SK-N-SH treated with all-trans-retinoic acid at 6 μM for 48 hours (cell line): Measurements from ENCODE around the gene TNPO2.
"Not testable (repeated sequence)": the region's sequence is repeated elsewhere in the genome, so short reads cannot be mapped to it uniquely, and the experiment has no call there.

Source experiments
- ATAC-seq: fragments of 200-7000 bp; cut with Tn5 transposase; 3 replicates; pipeline ENCODE4 v1.9.1; 2020; ENCODE audit warnings: mild to moderate bottlenecking, moderate library complexity
- ARNTL ChIP-seq: fragments of 450-650 bp; formaldehyde crosslinking; IDR thresholded peaks from 2 replicates; pipeline ENCODE4 v1.5.0; 2020; ENCODE audit warnings: low read depth, mild to moderate bottlenecking, moderate library complexity, borderline replicate concordance
- BACH2 ChIP-seq: fragments of 250-450 bp; sonication (Bioruptor Pico); IDR thresholded peaks from 2 replicates; pipeline ENCODE4 v1.9.0; 2021; ENCODE audit warnings: mild to moderate bottlenecking, borderline replicate concordance
- CREB5 ChIP-seq: fragments of 250-450 bp; sonication (Bioruptor Pico); IDR thresholded peaks from 2 replicates; pipeline ENCODE4 v1.5.1; 2020; ENCODE audit warnings: low read depth, mild to moderate bottlenecking, moderate library complexity
- CSRNP3 ChIP-seq: fragments of 250-450 bp; sonication (Bioruptor Pico); IDR thresholded peaks from 2 replicates; pipeline ENCODE4 v1.5.1; 2021; ENCODE audit warnings: mild to moderate bottlenecking, moderate library complexity
- GLIS3 ChIP-seq: fragments of 250-450 bp; sonication (Bioruptor Pico); IDR thresholded peaks from 2 replicates; pipeline ENCODE4 v1.5.0; 2020; ENCODE audit warnings: mild to moderate bottlenecking, moderate library complexity
- ISL1 ChIP-seq: fragments of 250-450 bp; sonication (Bioruptor Pico); IDR thresholded peaks from 2 replicates; pipeline ENCODE4 v2.1.2; 2022; ENCODE audit warnings: mild to moderate bottlenecking, moderate library complexity
- OSR1 ChIP-seq: fragments of 250-450 bp; sonication (Bioruptor Pico); IDR thresholded peaks from 2 replicates; pipeline ENCODE4 v1.8.0; 2022; ENCODE audit warnings: moderate library complexity, mild to moderate bottlenecking, inconsistent platforms
- PATZ1 ChIP-seq: fragments of 250-450 bp; sonication (Bioruptor Pico); IDR thresholded peaks from 2 replicates; pipeline ENCODE4 v1.8.0; 2020; ENCODE audit warnings: mild to moderate bottlenecking, moderate library complexity, borderline replicate concordance
- POU6F1 ChIP-seq: fragments of 250-450 bp; sonication (Bioruptor Pico); IDR thresholded peaks from 2 replicates; pipeline ENCODE4 v1.8.0; 2021; ENCODE audit warnings: low read depth, mild to moderate bottlenecking, moderate library complexity, borderline replicate concordance
- PPARA ChIP-seq: fragments of 250-450 bp; sonication (Bioruptor Pico); IDR thresholded peaks from 2 replicates; pipeline ENCODE4 v1.5.0; 2020; ENCODE audit warnings: mild to moderate bottlenecking, borderline replicate concordance
- RARB ChIP-seq: fragments of 250-450 bp; sonication (Bioruptor Pico); IDR thresholded peaks from 2 replicates; pipeline ENCODE4 v1.8.0; 2021; ENCODE audit warnings: mild to moderate bottlenecking, moderate library complexity
- SNAI2 ChIP-seq: fragments of 250-450 bp; sonication (Bioruptor Pico); IDR thresholded peaks from 2 replicates; pipeline ENCODE4 v1.5.0; 2020; ENCODE audit warnings: mild to moderate bottlenecking, moderate library complexity
- TCF4 ChIP-seq: fragments of 250-450 bp; sonication (Bioruptor Pico); IDR thresholded peaks from 2 replicates; pipeline ENCODE4 v1.8.0; 2021; ENCODE audit warnings: mild to moderate bottlenecking, moderate library complexity, borderline replicate concordance
- TOX ChIP-seq: fragments of 250-450 bp; sonication (Bioruptor Pico); IDR thresholded peaks from 2 replicates; pipeline ENCODE4 v1.8.0; 2021; ENCODE audit warnings: mild to moderate bottlenecking, moderate library complexity, borderline replicate concordance
- TSHZ2 ChIP-seq: fragments of 250-450 bp; sonication (Bioruptor Pico); IDR thresholded peaks from 2 replicates; pipeline ENCODE4 v1.5.0; 2020; ENCODE audit warnings: mild to moderate bottlenecking, moderate library complexity
- ZC3H10 ChIP-seq: fragments of 250-450 bp; sonication (Bioruptor Pico); IDR thresholded peaks from 2 replicates; pipeline ENCODE4 v1.5.1; 2021; ENCODE audit warnings: mild to moderate bottlenecking, moderate library complexity
- ZFP3 ChIP-seq: fragments of 250-450 bp; sonication (Bioruptor Pico); IDR thresholded peaks from 2 replicates; pipeline ENCODE4 v1.5.0; 2020; ENCODE audit warnings: mild to moderate bottlenecking, moderate library complexity
- ZFP30 ChIP-seq: fragments of 450-650 bp; formaldehyde crosslinking; IDR thresholded peaks from 2 replicates; pipeline ENCODE4 v1.5.0; 2022; ENCODE audit warnings: mild to moderate bottlenecking, moderate library complexity
- ZNF565 ChIP-seq: fragments of 450-650 bp; formaldehyde crosslinking; conservative IDR thresholded peaks from 2 replicates; pipeline ENCODE4 v1.5.0; 2020; ENCODE audit warnings: low read depth, mild to moderate bottlenecking, moderate library complexity
- ZNF70 ChIP-seq: fragments of 450-650 bp; formaldehyde crosslinking; IDR thresholded peaks from 2 replicates; pipeline ENCODE4 v1.5.0; 2020; ENCODE audit warnings: mild to moderate bottlenecking, moderate library complexity
- ZNF8 ChIP-seq: fragments of 450-650 bp; formaldehyde crosslinking; IDR thresholded peaks from 2 replicates; pipeline ENCODE4 v1.5.0; 2020; ENCODE audit warnings: mild to moderate bottlenecking, moderate library complexity

Gene TNPO2

GRCh38 chr19:12701596-12702282, 22.0 kb downstream of the TNPO2 start:
- no peak for ATAC-seq
- TF ChIP-seq ISL1 (no peak), TSHZ2 (CRISPR knock-in tag) (no peak), ZNF565 (no peak), ZFP30 (CRISPR knock-in tag) (no peak), ZNF8 (CRISPR knock-in tag) (no peak), ZC3H10 (no peak), GLIS3 (CRISPR knock-in tag) (no peak), PPARA (CRISPR knock-in tag) (no peak), ZFP3 (CRISPR knock-in tag) (no peak), CSRNP3 (no peak), ARNTL (CRISPR knock-in tag) (no peak), CREB5 (CRISPR knock-in tag) (no peak)

GRCh38 chr19:12698138-12698537, 25.6 kb downstream of the TNPO2 start:
- ATAC-seq, result no peak
- TF ChIP-seq OSR1 (no peak), ISL1 (no peak), RARB (CRISPR knock-in tag) (no peak), TOX (no peak), ZNF8 (CRISPR knock-in tag) (no peak), POU6F1 (CRISPR knock-in tag) (no peak), ZNF70 (CRISPR knock-in tag) (no peak), PATZ1 (CRISPR knock-in tag) (no peak), PPARA (CRISPR knock-in tag) (no peak), TCF4 (CRISPR knock-in tag) (no peak), ZNF565 (no peak), SNAI2 (no peak), CSRNP3 (no peak), BACH2 (CRISPR knock-in tag) (no peak), ZC3H10 (no peak), ZFP30 (CRISPR knock-in tag) (no peak), GLIS3 (CRISPR knock-in tag) (no peak), ZFP3 (CRISPR knock-in tag) (no peak)

GRCh38 chr19:12697425-12697824, 26.3 kb downstream of the TNPO2 start:
- ATAC-seq, result not testable (repeated sequence)
